GM23338 (cell line): Measurements from ENCODE around the gene PKHD1. TPM values are rescaled to one million over a fixed set of nuclear protein-coding genes. Genes with fewer than 3 reads are reported as not detected.

Source experiments
- ATAC-seq: fragments of 200-7000 bp; cut with Tn5 transposase; 3 replicates; pipeline ENCODE4 v1.9.1; 2020
- DNase-seq: peaks from one replicate; pipeline ENCODE4 v3.0.0-alpha.2; 2015; ENCODE audit warnings: low spot score
- H2AFZ ChIP-seq: fragments of 200-600 bp; sonication (generic); 2 replicates; pipeline ENCODE4 v1.8.0; 2016; ENCODE audit warnings: antibody characterized with exemption, mild to moderate bottlenecking, moderate library complexity
- H3F3A ChIP-seq: fragments of 200-600 bp; sonication (generic); replicated peaks from 2 replicates; pipeline ENCODE4 v1.8.0; 2017; ENCODE audit warnings: antibody characterized with exemption, mixed run types, low read depth
- H3K27ac ChIP-seq: fragments of 200-600 bp; sonication (generic); 2 replicates; pipeline ENCODE4 v1.6.1; 2016; ENCODE audit warnings: low read depth
- H3K27me3 ChIP-seq: fragments of 200-600 bp; sonication (generic); 2 replicates; pipeline ENCODE4 v1.8.0; 2016; ENCODE audit warnings: mild to moderate bottlenecking, mixed run types, moderate library complexity; ENCODE audit not compliant: insufficient read depth
- H3K36me3 ChIP-seq: fragments of 200-600 bp; sonication (generic); 2 replicates; pipeline ENCODE4 v1.8.0; 2016; ENCODE audit warnings: mild to moderate bottlenecking; ENCODE audit not compliant: insufficient read depth
- H3K4me1 ChIP-seq: fragments of 200-600 bp; sonication (generic); 2 replicates; pipeline ENCODE4 v1.8.0; 2016; ENCODE audit warnings: mild to moderate bottlenecking, moderate library complexity; ENCODE audit not compliant: insufficient read depth
- H3K4me2 ChIP-seq: fragments of 200-600 bp; sonication (generic); 2 replicates; pipeline ENCODE4 v1.7.1; 2017; ENCODE audit warnings: mixed run types
- H3K4me3 ChIP-seq: fragments of 200-600 bp; sonication (generic); 2 replicates; pipeline ENCODE4 v1.6.1; 2016; ENCODE audit warnings: mixed run types
- H3K79me2 ChIP-seq: fragments of 200-600 bp; sonication (generic); replicated peaks from 2 replicates; pipeline ENCODE4 v1.8.0; 2017; ENCODE audit warnings: mild to moderate bottlenecking; ENCODE audit not compliant: insufficient read depth
- H3K9me2 ChIP-seq: fragments of 200-600 bp; sonication (generic); 2 replicates; pipeline ENCODE4 v1.8.0; 2017; ENCODE audit not compliant: insufficient read depth
- H4K20me1 ChIP-seq: fragments of 200-600 bp; sonication (generic); replicated peaks from 2 replicates; pipeline ENCODE4 v1.8.0; 2017; ENCODE audit warnings: mild to moderate bottlenecking; ENCODE audit not compliant: insufficient read depth
- H3K27ac Mint-ChIP-seq: 2 replicates; pipeline ENCODE4 v1.8.0; 2020; ENCODE audit warnings: inconsistent platforms, mild to moderate bottlenecking, moderate library complexity, mixed read lengths
- H3K27me3 Mint-ChIP-seq: 3 replicates; pipeline ENCODE4 v1.8.0; 2022; ENCODE audit warnings: low read depth, mild to moderate bottlenecking, moderate library complexity, mixed read lengths, inconsistent platforms; ENCODE audit not compliant: insufficient read depth, poor library complexity
- H3K36me3 Mint-ChIP-seq: 3 replicates; pipeline ENCODE4 v1.8.0; 2021; ENCODE audit warnings: low read depth, mild to moderate bottlenecking, inconsistent platforms, moderate library complexity, mixed read lengths
- H3K4me1 Mint-ChIP-seq: 3 replicates; pipeline ENCODE4 v1.8.0; 2020; ENCODE audit warnings: mild to moderate bottlenecking, inconsistent platforms, mixed read lengths
- H3K4me3 Mint-ChIP-seq: 3 replicates; pipeline ENCODE4 v1.8.0; 2021; ENCODE audit warnings: moderate library complexity, mild to moderate bottlenecking, inconsistent platforms, mixed read lengths
- H3K9me3 Mint-ChIP-seq: 3 replicates; pipeline ENCODE4 v1.8.0; 2020; ENCODE audit warnings: moderate library complexity, mild to moderate bottlenecking, inconsistent platforms, mixed read lengths
- CREB1 ChIP-seq: fragments of 250-450 bp; sonication (Bioruptor Pico); IDR thresholded peaks from 2 replicates; pipeline ENCODE4 v1.5.0; 2020; ENCODE audit warnings: low read depth, mild to moderate bottlenecking, moderate library complexity
- CTCF ChIP-seq, 2 experiments: fragments of 200-600 bp in 1 of 2; sonication (generic) in 1 of 2; conservative IDR thresholded peaks; 2 replicates each; pipeline versions ENCODE4 v1.5.1 to v1.6.1; 2016 to 2017; ENCODE audit warnings: antibody characterized with exemption in 2 of 2, low read depth in 2 of 2, mild to moderate bottlenecking in 2 of 2, moderate library complexity in 1 of 2
- ETS1 ChIP-seq: IDR thresholded peaks from 2 replicates; pipeline ENCODE4 v1.6.1; 2016; ENCODE audit warnings: antibody characterized with exemption
- EZH2 ChIP-seq: fragments of 200-600 bp; sonication (generic); IDR thresholded peaks from one replicate; pipeline ENCODE4 v1.8.0; 2017; ENCODE audit warnings: antibody characterized with exemption, mild to moderate bottlenecking, low read depth; ENCODE audit not compliant: unreplicated experiment
- EZH2phosphoT487 ChIP-seq: fragments of 200-600 bp; sonication (generic); IDR thresholded peaks from one replicate; pipeline ENCODE4 v1.8.1; 2018; ENCODE audit warnings: antibody characterized with exemption; ENCODE audit not compliant: unreplicated experiment
- JUNB ChIP-seq: IDR thresholded peaks from one replicate; pipeline ENCODE4 v1.6.1; 2016; ENCODE audit warnings: antibody characterized with exemption; ENCODE audit not compliant: unreplicated experiment
- NANOG ChIP-seq: IDR thresholded peaks from 2 replicates; pipeline ENCODE4 v1.6.1; 2016; ENCODE audit warnings: antibody characterized with exemption, borderline replicate concordance
- POLR2AphosphoS5 ChIP-seq: IDR thresholded peaks from 2 replicates; pipeline ENCODE4 v1.6.1; 2016; ENCODE audit warnings: antibody characterized with exemption, low read depth
- REST ChIP-seq: IDR thresholded peaks from one replicate; pipeline ENCODE4 v1.6.1; 2018; ENCODE audit warnings: antibody characterized with exemption; ENCODE audit not compliant: unreplicated experiment
- STAT1 ChIP-seq: IDR thresholded peaks from one replicate; pipeline ENCODE4 v1.6.1; 2016; ENCODE audit warnings: antibody characterized with exemption; ENCODE audit not compliant: unreplicated experiment
- ZNF114 ChIP-seq: fragments of 250-450 bp; sonication (Bioruptor Pico); IDR thresholded peaks from 2 replicates; pipeline ENCODE4 v1.5.0; 2020; ENCODE audit warnings: mild to moderate bottlenecking, moderate library complexity
- ZNF331 ChIP-seq: fragments of 250-450 bp; sonication (Bioruptor Pico); IDR thresholded peaks from 2 replicates; pipeline ENCODE4 v1.5.0; 2020; ENCODE audit warnings: low read depth, mild to moderate bottlenecking, moderate library complexity
- ZNF462 ChIP-seq: fragments of 250-450 bp; sonication (Bioruptor Pico); IDR thresholded peaks from 2 replicates; pipeline ENCODE4 v1.5.0; 2020; ENCODE audit warnings: mild to moderate bottlenecking, moderate library complexity
- polyA plus RNA-seq: library from polyadenylated mRNA; unstranded; fragments of >200 nt; fragmentation: Nextera tagmentation; extraction: Ambion mirVana; gene quantifications from 2 replicates; pipeline ENCODE4 v1.2.1, GENCODE V29; 2016
- total RNA-seq: library from RNA; depleted of rRNA; stranded (reverse); fragments of >200 nt; shearing (Covaris generic); gene quantifications from 2 replicates; pipeline ENCODE4 v1.2.3, GENCODE V29; 2014

The PKHD1 gene
- total and polyA plus RNA-seq, 2 experiments from 2014 or later, result 0.03 to 0.07 TPM

GRCh38 chr6:51702851-51703250 is 384.6 kb downstream of the PKHD1 start:
- H3K27ac Mint-ChIP-seq, result no peak overlapping the region
- TF ChIP-seq ZNF462 (CRISPR knock-in tag), result no peak
- no peak for TF ChIP-seq CREB1
- TF ChIP-seq EZH2phosphoT487, result no peak
- no peak for TF ChIP-seq JUNB
- no peak for TF ChIP-seq ETS1
- TF ChIP-seq STAT1, result no peak
- TF ChIP-seq CTCF (conservative IDR thresholded peaks at IDR 0.05; ENCODE audit: low read depth in 2 of 2), result no peak
- no peak for TF ChIP-seq ZNF114 (CRISPR knock-in tag)
- TF ChIP-seq ZNF331, result no peak
- TF ChIP-seq REST, result no peak
- TF ChIP-seq EZH2, result no peak
- TF ChIP-seq POLR2AphosphoS5, result no peak
- TF ChIP-seq NANOG, result no peak
- no peaks in the 10 kb centered on the region for H3K9me3 Mint-ChIP-seq
- H3F3A ChIP-seq, result no peaks in the 10 kb centered on the region
- H3K9me2 ChIP-seq, result no peaks in the 10 kb centered on the region
- no peaks in the 10 kb centered on the region for H4K20me1 ChIP-seq
- no peaks in the 10 kb centered on the region for H3K27me3 Mint-ChIP-seq
- no peak overlapping the region for H3K4me3 Mint-ChIP-seq
- no peaks in the 10 kb centered on the region for H3K4me1 Mint-ChIP-seq
- no peak overlapping the region for H3K27ac ChIP-seq
- DNase-seq (no peak), ATAC-seq (no peak)
- H3K27me3 ChIP-seq, result no peaks in the 10 kb centered on the region
- no peaks in the 10 kb centered on the region for H3K4me1 ChIP-seq
- no peak overlapping the region for H3K4me2 ChIP-seq
- no peaks in the 10 kb centered on the region for H3K79me2 ChIP-seq
- H3K36me3 Mint-ChIP-seq, result no peaks in the 10 kb centered on the region
- no peak overlapping the region for H3K4me3 ChIP-seq
- no peak overlapping the region for H2AFZ ChIP-seq
- no peaks in the 10 kb centered on the region for H3K36me3 ChIP-seq
